H1 (cell line): ENCODE measurements around the gene CXCR4. TPM values are rescaled to one million over a fixed set of nuclear protein-coding genes. Genes with fewer than 3 reads are reported as not detected.

ENCODE experiments used
- CTCF ChIA-PET: fragments of 300-600 bp; sonication (Branson Sonifier 250); formaldehyde crosslinking; loops from one replicate; lab custom pipeline; 2021; ENCODE audit not compliant: partially characterized antibody; lab: Charles Lee
- POLR2A ChIA-PET: fragments of 300-600 bp; sonication (Branson Sonifier 250); formaldehyde crosslinking; loops from one replicate; lab custom pipeline; 2021; ENCODE audit warnings: inconsistent platforms; ENCODE audit not compliant: partially characterized antibody; lab: Charles Lee
- DNase-seq, 2 experiments: peaks; one replicate each; pipeline versions ENCODE4 v3.0.0 to v3.0.0-alpha.2; 2010 to 2022; ENCODE audit warnings: low spot score in 2 of 2, low read depth in 1 of 2, mixed read lengths in 1 of 2
- FAIRE-seq: peaks from 2 replicates; lab custom pipeline; 2011; peaks lifted over from hg19 to GRCh38; lab: Jason Lieb, UNC
- H2AFZ ChIP-seq: 2 replicates; pipeline ENCODE4 v1.8.1; 2012; ENCODE audit warnings: low read length, inconsistent platforms
- H2AK5ac ChIP-seq: 2 replicates; pipeline ENCODE4 v1.6.1; 2013; ENCODE audit warnings: low read depth, low read length
- H2BK120ac ChIP-seq: replicated peaks from 2 replicates; pipeline ENCODE3; 2013; ENCODE audit warnings: low read depth, low read length, inconsistent platforms
- H2BK12ac ChIP-seq: 2 replicates; pipeline ENCODE4 v1.6.1; 2013; ENCODE audit warnings: low read depth, low read length
- H2BK15ac ChIP-seq: 2 replicates; pipeline ENCODE4 v1.6.1; 2013; ENCODE audit warnings: low read length
- H2BK20ac ChIP-seq: 2 replicates; pipeline ENCODE4 v1.6.1; 2013; ENCODE audit warnings: low read length
- H2BK5ac ChIP-seq: 2 replicates; pipeline ENCODE4 v1.6.1; 2013; ENCODE audit warnings: low read depth, low read length
- H3K14ac ChIP-seq: 2 replicates; pipeline ENCODE4 v1.6.1; 2013; ENCODE audit warnings: inconsistent platforms; ENCODE audit not compliant: insufficient read length
- H3K18ac ChIP-seq: 2 replicates; pipeline ENCODE4 v1.6.1; 2013; ENCODE audit warnings: low read length; ENCODE audit errors: extremely low read depth
- H3K23ac ChIP-seq: 2 replicates; pipeline ENCODE4 v1.6.1; 2013; ENCODE audit warnings: inconsistent platforms; ENCODE audit not compliant: insufficient read length
- H3K23me2 ChIP-seq: 2 replicates; pipeline ENCODE4 v1.6.1; 2013; ENCODE audit warnings: low read depth, low read length
- H3K27ac ChIP-seq: 2 replicates; pipeline ENCODE4 v1.6.1; 2011; ENCODE audit warnings: low read depth, low read length, inconsistent platforms
- H3K27me3 ChIP-seq, 4 experiments: replicated peaks in 1 of 4; 1 replicate in 1 of 4; 2 replicates in 3 of 4; pipeline versions ENCODE4 v1.6.1 to v1.8.1; 2011 to 2013; ENCODE audit warnings: low read length in 3 of 4, mild to moderate bottlenecking in 3 of 4, inconsistent platforms in 2 of 4, mixed read lengths in 2 of 4, moderate library complexity in 1 of 4; ENCODE audit not compliant: control insufficient read depth in 3 of 4, insufficient read depth in 3 of 4; ENCODE audit errors: extremely low read depth in 1 of 4
- H3K36me3 ChIP-seq, 4 experiments: 2 replicates each; pipeline versions ENCODE4 v1.6.1 to v1.8.1; 2011 to 2013; ENCODE audit warnings: mild to moderate bottlenecking in 4 of 4, low read length in 3 of 4, moderate library complexity in 2 of 4, control low read depth in 1 of 4, inconsistent platforms in 1 of 4; ENCODE audit not compliant: insufficient read depth in 4 of 4, control insufficient read depth in 2 of 4
- H3K4ac ChIP-seq: replicated peaks from 2 replicates; pipeline ENCODE3; 2013; ENCODE audit warnings: low read length, low read depth, mixed read lengths, inconsistent platforms; ENCODE audit not compliant: insufficient read length
- H3K4me1 ChIP-seq, 4 experiments: replicated peaks in 1 of 4; 1 replicate in 1 of 4; 2 replicates in 3 of 4; pipeline versions ENCODE4 v1.6.1 to v1.8.1; 2011 to 2013; ENCODE audit warnings: low read length in 3 of 4, inconsistent platforms in 2 of 4, mixed read lengths in 1 of 4; ENCODE audit not compliant: insufficient read depth in 4 of 4, control insufficient read depth in 3 of 4
- H3K4me2 ChIP-seq, 2 experiments: 2 replicates each; pipeline versions ENCODE4 v1.6.1 to v1.8.1; 2011 to 2013; ENCODE audit warnings: low read depth in 2 of 2, low read length in 2 of 2, control low read depth in 1 of 2, inconsistent platforms in 1 of 2, mild to moderate bottlenecking in 1 of 2; ENCODE audit not compliant: insufficient read depth in 1 of 2
- H3K4me3 ChIP-seq, 4 experiments: fragments of 200-600, 300-600 bp in 1 of 4; sonication (generic), shearing (Covaris generic), sonication (Bioruptor Twin) in 1 of 4; 2 replicates each; pipeline versions ENCODE4 v1.5.1 to v1.8.1; 2011 to 2016; ENCODE audit warnings: low read length in 4 of 4, low read depth in 3 of 4, control low read depth in 2 of 4, inconsistent platforms in 2 of 4, mild to moderate bottlenecking in 2 of 4, mixed read lengths in 1 of 4, moderate library complexity in 1 of 4; ENCODE audit not compliant: insufficient read depth in 2 of 4; ENCODE audit errors: extremely low read depth in 1 of 4
- H3K56ac ChIP-seq: replicated peaks from 2 replicates; pipeline ENCODE3; 2013; ENCODE audit warnings: low read depth, mild to moderate bottlenecking, mixed read lengths, low read length, inconsistent platforms; ENCODE audit not compliant: insufficient read length
- H3K79me1 ChIP-seq: 2 replicates; pipeline ENCODE4 v1.6.1; 2013; ENCODE audit warnings: low read depth, low read length, control low read depth
- H3K79me2 ChIP-seq, 2 experiments: 2 replicates each; pipeline versions ENCODE4 v1.6.1 to v1.8.1; 2012 to 2013; ENCODE audit warnings: low read length in 2 of 2, mild to moderate bottlenecking in 2 of 2, inconsistent platforms in 1 of 2; ENCODE audit not compliant: insufficient read depth in 2 of 2, control insufficient read depth in 1 of 2
- H3K9ac ChIP-seq, 4 experiments: replicated peaks in 1 of 4; 1 replicate in 1 of 4; 2 replicates in 3 of 4; pipeline versions ENCODE4 v1.6.1 to v1.8.1; 2011 to 2013; ENCODE audit warnings: low read depth in 3 of 4, low read length in 3 of 4, control low read depth in 2 of 4, mild to moderate bottlenecking in 2 of 4, moderate library complexity in 2 of 4, inconsistent platforms in 1 of 4; ENCODE audit errors: extremely low read depth in 1 of 4
- H3K9me3 ChIP-seq, 2 experiments: 2 replicates each; pipeline versions ENCODE4 v1.6.1 to v1.8.1; 2012 to 2013; ENCODE audit warnings: mild to moderate bottlenecking in 2 of 2, moderate library complexity in 2 of 2, control low read depth in 1 of 2, inconsistent platforms in 1 of 2, low read depth in 1 of 2, low read length in 1 of 2, mixed read lengths in 1 of 2; ENCODE audit not compliant: insufficient read depth in 2 of 2
- H4K20me1 ChIP-seq, 2 experiments: replicated peaks in 1 of 2; 2 replicates each; pipeline versions ENCODE3 to v1.8.1; 2011 to 2013; ENCODE audit warnings: inconsistent platforms in 2 of 2, low read length in 2 of 2, mild to moderate bottlenecking in 1 of 2; ENCODE audit not compliant: insufficient read depth in 2 of 2, control insufficient read depth in 1 of 2
- H4K5ac ChIP-seq: 2 replicates; pipeline ENCODE4 v1.6.1; 2013; ENCODE audit warnings: low read length, low read depth, mixed read lengths, inconsistent platforms; ENCODE audit not compliant: insufficient read length
- H4K8ac ChIP-seq: 2 replicates; pipeline ENCODE4 v1.8.0; 2013; ENCODE audit warnings: mild to moderate bottlenecking, moderate library complexity, low read length, inconsistent platforms; ENCODE audit not compliant: insufficient read depth; ENCODE audit errors: extremely low read depth
- H4K91ac ChIP-seq: replicated peaks from 2 replicates; pipeline ENCODE3; 2013; ENCODE audit warnings: low read length, mixed read lengths, inconsistent platforms; ENCODE audit not compliant: insufficient read length
- CHD1 ChIP-seq: IDR thresholded peaks from 2 replicates; pipeline ENCODE4 v1.6.1; 2012; ENCODE audit warnings: low read depth, low read length, improper control_type of control experiment
- CREB1 ChIP-seq: IDR thresholded peaks from 2 replicates; pipeline ENCODE4 v1.6.1; 2012; ENCODE audit warnings: inconsistent platforms
- GABPA ChIP-seq: IDR thresholded peaks from 2 replicates; pipeline ENCODE4 v1.6.1; 2011; ENCODE audit warnings: mild to moderate bottlenecking, low read length, moderate library complexity, borderline replicate concordance; ENCODE audit not compliant: insufficient read depth
- POLR2A ChIP-seq, 2 experiments: IDR thresholded peaks; 1 replicate in 1 of 2; 2 replicates in 1 of 2; pipeline ENCODE4 v1.6.1; 2011; ENCODE audit warnings: low read depth in 2 of 2, low read length in 2 of 2, mild to moderate bottlenecking in 2 of 2; ENCODE audit errors: control extremely low read depth in 1 of 2
- RFX5 ChIP-seq: IDR thresholded peaks from 2 replicates; pipeline ENCODE4 v1.6.1; 2011; ENCODE audit warnings: low read depth, low read length, improper control_type of control experiment, borderline replicate concordance
- SIN3A ChIP-seq, 2 experiments: IDR thresholded peaks in 1 of 2; conservative IDR thresholded peaks in 1 of 2; 2 replicates each; pipeline ENCODE4 v1.6.1; 2011 to 2012; ENCODE audit warnings: low read length in 2 of 2, improper control_type of control experiment in 1 of 2, low read depth in 1 of 2, mild to moderate bottlenecking in 1 of 2
- SIRT6 ChIP-seq: IDR thresholded peaks from one replicate; pipeline ENCODE4 v1.7.1; 2012; ENCODE audit warnings: low read length, inconsistent platforms
- SP2 ChIP-seq: IDR thresholded peaks from 2 replicates; pipeline ENCODE4 v1.6.1; 2012; ENCODE audit warnings: mild to moderate bottlenecking, low read length, inconsistent platforms
- WGBS, 2 experiments: shearing (Covaris generic) in 1 of 2; methylation state at CpG; one replicate each; pipeline versions ENCODE4 v1.1.6 to v1.1.7; 2013 to 2015; ENCODE audit warnings: low lambda C conversion rate in 2 of 2, mixed read lengths in 2 of 2, inconsistent platforms in 1 of 2, low coverage in 1 of 2, missing lambda C conversion rate in 1 of 2; ENCODE audit not compliant: insufficient replicate concordance in 2 of 2, insufficient coverage in 1 of 2, insufficient read length in 1 of 2; ENCODE audit errors: extremely low coverage in 1 of 2, missing lambda C conversion rate in 1 of 2; 5-methylcytosine and 5-hydroxymethylcytosine counted together
- polyA plus RNA-seq, 7 experiments: library from polyadenylated mRNA; depleted of rRNA in 3 of 7; stranded (reverse) in 5 of 7; unstranded in 2 of 7; fragments of >200 nt in 5 of 7; fragments of 200-250 nt in 2 of 7; gene quantifications; 1 replicate in 5 of 7; 2 replicates in 1 of 7; 4 replicates in 1 of 7; pipeline versions ENCODE4 v1.2.1 to v1.2.3, GENCODE V29; 2011 to 2013; ENCODE audit warnings: missing spikeins in 2 of 7, mixed read lengths in 2 of 7
- total RNA-seq: library from RNA; stranded (reverse); fragmentation: NEBNext Ultra II Directional; extraction: Animal tissue kit (Norgen Biotek cat#: 25700); gene quantifications from 2 replicates; pipeline ENCODE4 v1.2.1, GENCODE V29; 2021

Gene CXCR4
- total and polyA plus RNA-seq, 2 of the 8 experiments (the other 6 are each of a cell fraction or from before 2014, with no cell fraction given) = 1.8 to 2.8 TPM

GRCh38 chr2:136135921-136136906, 18.3 kb upstream of the CXCR4 start:
- POLR2A ChIA-PET = interaction anchor here (1.4 kb wide), 1 partner anchor 9 kb away, joined by 3 read pairs; no protein-coding TSS in a partner anchor
- H3K4me1 ChIP-seq = no peaks in the 10 kb centered on the region
- no peaks in the 10 kb centered on the region for H3K79me2 ChIP-seq
- DNase-seq (no peak), FAIRE-seq (no peak)
- H3K4me3 ChIP-seq = no peak overlapping the region
- no peaks in the 10 kb centered on the region for H3K23me2 ChIP-seq
- H2AK5ac ChIP-seq = no peak overlapping the region
- H3K79me1 ChIP-seq = no peaks in the 10 kb centered on the region
- H4K20me1 ChIP-seq = no peaks in the 10 kb centered on the region
- no peak overlapping the region for H3K9ac ChIP-seq
- no peaks in the 10 kb centered on the region for H3K36me3 ChIP-seq
- H2BK5ac ChIP-seq = no peak overlapping the region
- no peak overlapping the region for H4K8ac ChIP-seq
- no peak overlapping the region for H3K4me2 ChIP-seq
- no peak overlapping the region for H3K27ac ChIP-seq
- no peak overlapping the region for H3K56ac ChIP-seq
- H3K23ac ChIP-seq = no peak overlapping the region
- H2BK20ac ChIP-seq = no peak overlapping the region
- no peak overlapping the region for H3K18ac ChIP-seq
- peaks cover 0 to 1% (median 0%) of the 10 kb centered on the region in 4 experiments; a peak in 1 of 7 replicates for H3K27me3 ChIP-seq
- H4K5ac ChIP-seq = no peak overlapping the region
- H2AFZ ChIP-seq = no peak overlapping the region
- CTCF ChIA-PET = interaction anchor here (0.6 to 1.6 kb wide), 3 partner anchors 47 to 248 kb away, joined by 3 to 6 read pairs (median 4); no protein-coding TSS in a partner anchor
- H2BK12ac ChIP-seq = no peak overlapping the region
- TF ChIP-seq POLR2A (IDR thresholded peaks at IDR 0.05; ENCODE audit: control extremely low read depth in 1 of 2, low read depth in 2 of 2, low read length in 2 of 2) (no peak), SIRT6 (no peak), SP2 (no peak), CREB1 (no peak), GABPA (no peak), SIN3A (conservative IDR thresholded peaks at IDR 0.05 in 1 of 2, IDR thresholded peaks at IDR 0.05 in 1 of 2; ENCODE audit: low read depth in 1 of 2, low read length in 2 of 2) (no peak), RFX5 (no peak), CHD1 (no peak)
- H3K14ac ChIP-seq = no peak overlapping the region
- H4K91ac ChIP-seq = no peak overlapping the region
- H3K4ac ChIP-seq = no peak overlapping the region
- 71% methylated on average over 8 of the region's 8 CpGs; no CpG with 5 or more reads in 1 of the 2 experiments for WGBS, 2 experiments
- no peak overlapping the region for H2BK15ac ChIP-seq
- H3K9me3 ChIP-seq = no peaks in the 10 kb centered on the region
- H2BK120ac ChIP-seq = no peak overlapping the region
